Measurements from ENCODE around the gene MMP24.

DNA sequence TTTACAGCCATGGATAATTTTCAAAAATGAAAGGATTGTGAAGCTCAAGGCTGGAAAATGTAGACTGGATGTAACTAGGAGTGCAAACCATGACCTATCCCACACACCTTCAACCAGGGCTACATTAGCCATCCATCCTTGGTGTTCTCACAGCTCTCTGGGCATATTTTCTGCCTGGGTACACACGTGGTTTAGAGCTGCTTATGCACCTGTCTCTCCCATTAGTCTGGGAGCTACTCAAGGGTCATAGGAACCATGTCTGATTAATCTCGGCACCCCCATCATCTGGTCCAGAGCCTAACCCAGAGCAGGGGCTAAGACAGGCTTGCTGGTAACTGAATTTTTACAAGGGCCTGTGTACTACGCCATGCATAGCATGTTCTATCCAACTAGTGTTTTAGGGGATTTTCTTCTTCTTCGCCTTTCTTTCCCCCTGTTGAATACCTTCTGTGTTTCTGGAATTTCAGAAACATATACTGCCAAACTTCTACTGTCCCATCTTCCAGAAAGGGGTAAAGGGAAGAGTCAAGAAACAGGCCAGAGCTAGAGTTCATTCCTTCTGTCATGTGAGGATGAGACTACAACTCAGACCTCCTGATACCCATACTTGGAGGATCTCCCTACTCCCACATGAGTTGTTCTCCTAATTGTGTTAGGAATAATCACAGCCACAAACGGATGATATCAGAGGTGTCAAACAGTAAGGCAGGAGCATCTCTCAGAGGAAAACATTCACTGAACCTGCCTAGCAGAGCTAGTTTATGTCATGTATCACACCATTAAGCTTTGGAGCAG, 91.1 kb downstream of the MMP24 start:
- TF ChIP-seq, protein P1, sequence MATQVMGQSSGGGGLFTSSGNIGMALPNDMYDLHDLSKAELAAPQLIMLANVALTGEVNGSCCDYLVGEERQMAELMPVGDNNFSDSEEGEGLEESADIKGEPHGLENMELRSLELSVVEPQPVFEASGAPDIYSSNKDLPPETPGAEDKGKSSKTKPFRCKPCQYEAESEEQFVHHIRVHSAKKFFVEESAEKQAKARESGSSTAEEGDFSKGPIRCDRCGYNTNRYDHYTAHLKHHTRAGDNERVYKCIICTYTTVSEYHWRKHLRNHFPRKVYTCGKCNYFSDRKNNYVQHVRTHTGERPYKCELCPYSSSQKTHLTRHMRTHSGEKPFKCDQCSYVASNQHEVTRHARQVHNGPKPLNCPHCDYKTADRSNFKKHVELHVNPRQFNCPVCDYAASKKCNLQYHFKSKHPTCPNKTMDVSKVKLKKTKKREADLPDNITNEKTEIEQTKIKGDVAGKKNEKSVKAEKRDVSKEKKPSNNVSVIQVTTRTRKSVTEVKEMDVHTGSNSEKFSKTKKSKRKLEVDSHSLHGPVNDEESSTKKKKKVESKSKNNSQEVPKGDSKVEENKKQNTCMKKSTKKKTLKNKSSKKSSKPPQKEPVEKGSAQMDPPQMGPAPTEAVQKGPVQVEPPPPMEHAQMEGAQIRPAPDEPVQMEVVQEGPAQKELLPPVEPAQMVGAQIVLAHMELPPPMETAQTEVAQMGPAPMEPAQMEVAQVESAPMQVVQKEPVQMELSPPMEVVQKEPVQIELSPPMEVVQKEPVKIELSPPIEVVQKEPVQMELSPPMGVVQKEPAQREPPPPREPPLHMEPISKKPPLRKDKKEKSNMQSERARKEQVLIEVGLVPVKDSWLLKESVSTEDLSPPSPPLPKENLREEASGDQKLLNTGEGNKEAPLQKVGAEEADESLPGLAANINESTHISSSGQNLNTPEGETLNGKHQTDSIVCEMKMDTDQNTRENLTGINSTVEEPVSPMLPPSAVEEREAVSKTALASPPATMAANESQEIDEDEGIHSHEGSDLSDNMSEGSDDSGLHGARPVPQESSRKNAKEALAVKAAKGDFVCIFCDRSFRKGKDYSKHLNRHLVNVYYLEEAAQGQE (IDR thresholded peaks at IDR 0.05; ENCODE audit: insufficient read depth in 1 of 2, low read depth in 2 of 2, low read length in 2 of 2) = no peak
- TF ChIP-seq TAF1 (IDR thresholded peaks at IDR 0.05; ENCODE audit: borderline replicate concordance, insufficient read depth, low read length) = no peak
- no peak for TF ChIP-seq POLR2AphosphoS5 (IDR thresholded peaks at IDR 0.05; ENCODE audit: low read depth, low read length)
- TF ChIP-seq SIN3A (IDR thresholded peaks at IDR 0.05; ENCODE audit: borderline replicate concordance, insufficient read depth, low read length) = no peak
